HCT116 (cell line): ENCODE measurements around the gene BTNL9.

Experiments
- ATF3 ChIP-seq: IDR thresholded peaks from 2 replicates; pipeline ENCODE4 v1.6.1; 2012
- CBX3 ChIP-seq: IDR thresholded peaks from 2 replicates; pipeline ENCODE4 v1.6.1; 2012; ENCODE audit warnings: low read depth
- CTCF ChIP-seq, 3 experiments: fragments of 200-600 bp in 1 of 3; sonication (generic) in 1 of 3; IDR thresholded peaks in 2 of 3; conservative IDR thresholded peaks in 1 of 3; 2 replicates each; pipeline ENCODE4 v1.5.1; 2012 to 2017; ENCODE audit warnings: low read depth in 2 of 3, low read length in 2 of 3, antibody characterized with exemption in 1 of 3, borderline replicate concordance in 1 of 3, control low read depth in 1 of 3, mild to moderate bottlenecking in 1 of 3, mixed read lengths in 1 of 3, mixed run types in 1 of 3, moderate library complexity in 1 of 3; ENCODE audit not compliant: insufficient read depth in 1 of 3
- EZH2 ChIP-seq: fragments of 200-600 bp; sonication (generic); IDR thresholded peaks from 2 replicates; pipeline ENCODE4 v1.6.1; 2017; ENCODE audit warnings: antibody characterized with exemption, mixed run types
- EZH2phosphoT487 ChIP-seq: fragments of 200-600 bp; IDR thresholded peaks from 2 replicates; pipeline ENCODE4 v1.6.1; 2018; ENCODE audit warnings: antibody characterized with exemption, borderline replicate concordance
- JUND ChIP-seq: IDR thresholded peaks from 2 replicates; pipeline ENCODE4 v1.6.1; 2012
- POLR2A ChIP-seq: IDR thresholded peaks from 2 replicates; pipeline ENCODE4 v1.7.0; 2011; ENCODE audit warnings: borderline replicate concordance; ENCODE audit not compliant: insufficient read depth, insufficient read length; ENCODE audit errors: extremely low read depth
- POLR2AphosphoS5 ChIP-seq: IDR thresholded peaks from 2 replicates; pipeline ENCODE4 v1.6.1; 2011; ENCODE audit warnings: mild to moderate bottlenecking, low read depth, low read length, moderate library complexity
- ZNF274 ChIP-seq: fragments of 200-500 bp; sonication (Bioruptor generic); IDR thresholded peaks from 2 replicates; pipeline ENCODE4 v1.6.1; 2014; ENCODE audit warnings: mild to moderate bottlenecking, low read depth, low read length, inconsistent platforms

- TF ChIP-seq ATF3 (no peak), CTCF (IDR thresholded peaks at IDR 0.05 in 2 of 3, conservative IDR thresholded peaks at IDR 0.05 in 1 of 3; ENCODE audit: borderline replicate concordance in 1 of 3, insufficient read depth in 1 of 3, low read depth in 2 of 3, low read length in 2 of 3) (no peak), ZNF274 (no peak), CBX3 (no peak), POLR2A (no peak), EZH2phosphoT487 (no peak), JUND (no peak), POLR2AphosphoS5 (peak; percentile 60), EZH2 (no peak)
These were observed 12.8 kb downstream of the BTNL9 start for GRCh38 chr5:181052672-181053487.
